T-helper 22 cell (primary cell): Measurements from ENCODE around the gene DPH7.
"Not testable (repeated sequence)": the region's sequence is repeated elsewhere in the genome, so short reads cannot be mapped to it uniquely, and the experiment has no call there.

Experiments
- DNase-seq: peaks from one replicate; pipeline ENCODE4 v3.0.0-alpha.2; 2020; ENCODE audit warnings: low read depth

The DPH7 gene

DNA sequence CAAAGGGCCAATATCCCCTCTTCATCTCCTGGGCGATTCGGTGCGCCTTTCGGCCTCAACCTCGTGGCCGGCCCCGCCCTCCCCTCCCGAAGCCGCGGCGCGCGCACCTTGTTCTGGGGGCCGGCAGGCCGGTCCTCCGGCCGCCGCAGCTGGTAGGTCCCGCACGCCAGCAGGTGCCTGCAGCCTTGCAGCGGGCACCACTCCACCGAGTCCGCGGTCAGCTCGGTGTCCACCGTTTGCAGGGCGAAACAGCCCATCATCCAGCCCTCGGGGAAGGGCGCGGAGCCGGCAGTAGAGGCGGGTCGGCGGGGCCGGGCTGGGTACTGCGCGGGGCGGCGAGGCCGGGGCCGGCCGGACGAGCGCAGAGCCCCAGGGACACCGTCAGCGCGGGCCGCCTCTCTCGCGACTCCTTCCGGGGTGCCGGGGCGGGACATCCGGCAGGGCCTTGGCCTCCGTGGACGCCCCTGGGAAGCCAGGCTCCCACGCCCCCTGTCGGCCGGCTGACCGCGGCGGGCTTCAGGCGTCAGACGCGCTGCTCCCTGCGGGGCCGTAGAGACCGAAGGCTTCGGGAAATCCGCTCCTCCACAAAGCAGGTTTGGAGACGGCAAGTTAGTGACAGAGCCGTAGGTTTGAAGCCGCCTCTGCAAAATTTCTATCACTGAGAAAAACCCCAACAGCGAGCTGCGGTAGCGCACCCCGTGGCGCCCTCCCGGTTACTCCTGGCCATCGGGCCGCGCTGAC is at the start of gene DPH7:
DPH7 (minus strand) TSS at position 408 of the 741 bp plus-strand sequence; CDS start at position 260, 148 bp downstream.
- DNase-seq = peak; percentile 89

DNA sequence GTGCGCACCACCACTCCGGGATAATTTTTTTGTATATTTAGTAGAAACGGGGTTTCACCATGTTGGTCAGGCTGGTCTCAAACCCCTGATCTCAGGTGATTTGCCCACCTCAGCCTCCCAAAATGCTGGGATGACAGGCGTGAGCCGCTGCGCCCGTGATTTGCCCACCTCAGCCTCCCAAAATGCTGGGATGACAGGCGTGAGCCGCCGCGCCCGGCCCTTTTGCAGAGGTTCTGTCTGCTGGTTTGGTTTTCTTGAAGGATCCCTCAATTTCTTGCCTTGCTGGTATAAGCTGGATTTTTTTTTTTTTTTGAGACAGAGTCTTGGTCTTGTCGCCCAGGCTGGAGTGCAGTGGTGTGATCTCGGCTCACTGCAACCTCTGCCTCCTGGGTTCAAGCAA is 48.7 kb upstream of the DPH7 start:
- DNase-seq = not testable (repeated sequence)

DNA sequence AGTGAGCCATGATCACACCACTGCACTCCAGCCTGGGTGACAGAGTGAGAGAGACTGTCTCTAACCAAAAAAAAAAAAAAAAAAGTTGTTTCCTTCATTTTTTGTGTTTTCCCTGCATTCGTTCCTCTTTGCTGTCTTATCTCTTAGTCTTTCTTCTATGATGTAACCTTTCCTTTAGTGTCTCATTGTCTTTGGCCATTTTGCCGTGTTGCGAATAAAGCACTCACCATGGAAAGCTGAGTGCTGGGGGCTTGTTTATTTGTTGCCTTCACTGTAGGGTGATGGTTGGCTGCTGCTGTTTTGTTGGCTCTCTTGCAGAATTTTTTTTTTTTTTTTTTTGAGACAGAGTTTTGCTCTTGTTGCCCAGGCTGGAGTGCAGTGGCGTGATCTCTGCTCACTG is 47.7 kb upstream of the DPH7 start:
- no peak for DNase-seq

DNA sequence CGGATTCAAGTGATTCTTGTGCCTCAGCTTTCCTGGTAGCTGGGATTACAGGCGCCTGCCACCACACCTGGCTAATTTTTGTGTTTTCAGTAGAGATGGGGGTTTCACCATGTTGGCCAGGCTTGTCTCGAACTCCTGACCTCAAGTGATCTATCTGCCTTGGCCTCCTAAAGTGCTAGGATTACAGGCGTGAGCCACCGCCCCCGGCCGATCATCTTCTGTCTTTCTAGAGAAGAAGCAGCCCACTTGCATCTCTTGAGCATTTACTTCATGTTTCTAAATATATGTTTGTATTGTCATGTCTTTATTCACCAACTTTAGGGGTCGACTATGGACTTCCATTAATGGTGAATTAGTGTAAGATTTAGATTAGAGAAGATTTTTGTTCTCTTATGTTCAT is 43.5 kb upstream of the DPH7 start:
- DNase-seq = not testable (repeated sequence)

DNA sequence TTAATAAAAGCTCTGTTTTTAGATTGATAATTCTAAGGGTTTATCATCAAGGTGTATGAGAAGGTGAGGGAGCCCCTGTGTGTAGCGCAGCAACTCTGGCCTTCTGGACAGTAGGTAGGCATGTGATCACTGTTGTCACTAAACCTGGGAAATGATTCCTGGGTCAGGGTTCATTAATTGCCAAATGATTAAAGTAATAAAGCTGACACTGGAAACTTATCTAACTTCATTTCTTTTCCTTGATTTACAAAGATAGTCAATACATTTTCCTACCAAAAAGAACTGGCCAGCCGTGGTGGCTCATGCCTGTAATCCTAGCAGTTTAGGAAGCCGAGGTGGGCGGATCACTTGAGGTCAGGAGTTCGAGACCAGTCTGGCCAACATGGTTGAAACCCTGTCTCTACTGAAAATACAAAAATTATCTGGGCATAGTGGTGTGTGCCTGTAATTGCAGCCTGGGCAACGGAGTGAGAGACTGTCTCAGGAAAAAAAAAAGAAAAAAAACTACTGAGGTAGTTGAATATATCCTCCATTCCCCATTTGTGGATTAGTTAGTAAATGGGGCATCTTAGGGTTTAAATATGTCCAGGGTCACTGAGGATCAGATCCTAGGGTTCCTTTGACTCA is 42.5 kb upstream of the DPH7 start:
- no peak for DNase-seq

DNA sequence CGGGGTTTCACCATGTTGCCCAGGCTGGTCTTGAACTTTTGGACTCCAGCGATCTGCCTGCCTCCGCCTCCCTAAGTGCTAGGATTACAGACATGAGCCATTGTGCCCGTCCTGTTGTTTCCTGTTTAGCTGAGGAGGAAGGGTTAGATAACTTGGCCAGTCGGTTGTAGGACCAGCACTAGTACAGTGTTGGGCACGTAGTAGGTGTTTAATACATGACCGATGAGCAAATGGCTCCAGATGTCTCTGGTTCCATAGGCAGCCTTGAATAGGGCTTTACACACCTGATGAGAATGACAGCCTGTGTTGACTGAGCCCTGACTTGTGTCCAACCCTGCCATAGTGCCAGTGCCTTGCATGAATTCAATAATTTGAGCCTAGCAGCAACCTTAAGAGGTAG is 41.9 kb upstream of the DPH7 start:
- no peak for DNase-seq

DNA sequence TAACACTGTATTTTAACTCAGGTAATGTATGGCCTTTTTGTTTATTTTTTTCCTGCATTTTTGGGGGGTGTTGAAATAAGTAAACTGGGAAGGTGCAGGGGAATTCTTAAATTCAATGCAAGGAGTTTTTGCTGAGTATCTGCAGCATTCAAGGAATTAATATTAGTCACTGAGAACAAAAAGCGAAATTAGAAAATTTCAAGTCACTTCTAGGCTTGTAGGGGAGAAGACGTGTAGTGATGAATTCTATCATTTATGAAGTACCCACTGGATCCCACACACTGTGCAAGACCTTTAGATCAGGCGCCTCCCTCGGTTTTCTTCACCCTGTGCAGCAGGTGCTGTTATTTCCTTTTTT is 41.3 kb upstream of the DPH7 start:
- no peak for DNase-seq

DNA sequence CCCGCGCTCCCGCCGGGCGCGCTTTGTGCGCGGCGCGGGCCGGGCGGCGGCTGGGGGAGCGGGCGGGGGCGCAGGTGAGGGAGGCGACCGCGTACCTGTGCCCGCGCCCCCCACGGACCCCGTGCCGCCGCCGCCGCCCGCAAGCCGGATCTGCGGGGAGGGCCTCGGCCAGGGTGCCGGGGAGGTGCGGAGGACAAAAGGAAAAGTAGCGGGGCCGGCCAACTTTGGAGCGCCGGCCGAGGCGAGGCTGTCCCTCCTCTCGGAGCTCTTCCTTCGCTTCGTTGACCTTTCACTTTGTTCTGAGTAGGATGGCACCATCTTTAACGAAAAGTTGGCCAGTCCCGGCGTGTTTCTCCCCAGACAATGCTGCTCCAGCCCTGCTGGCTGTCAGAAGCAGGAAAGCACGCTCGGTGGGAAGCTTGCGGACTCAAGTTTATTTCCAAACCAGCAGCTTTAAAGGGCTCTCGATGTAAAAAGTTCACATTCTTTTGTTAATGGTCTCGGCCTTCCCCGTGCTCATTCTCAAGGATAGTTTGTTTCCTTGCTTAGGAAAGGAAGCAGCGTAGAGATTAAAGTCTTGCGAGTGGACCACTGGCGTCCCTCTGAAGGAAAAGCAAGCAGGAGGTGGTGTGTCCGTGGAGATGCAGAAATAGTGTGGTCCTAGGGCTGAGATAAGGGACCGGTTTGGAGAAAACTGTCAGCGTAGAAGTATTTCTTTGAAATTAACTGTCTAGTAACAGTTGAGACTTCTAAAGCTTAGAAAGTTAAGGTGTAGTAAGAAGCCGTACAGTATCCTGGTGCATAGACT is 40.7 kb upstream of the DPH7 start:
- DNase-seq = no peak

DNA sequence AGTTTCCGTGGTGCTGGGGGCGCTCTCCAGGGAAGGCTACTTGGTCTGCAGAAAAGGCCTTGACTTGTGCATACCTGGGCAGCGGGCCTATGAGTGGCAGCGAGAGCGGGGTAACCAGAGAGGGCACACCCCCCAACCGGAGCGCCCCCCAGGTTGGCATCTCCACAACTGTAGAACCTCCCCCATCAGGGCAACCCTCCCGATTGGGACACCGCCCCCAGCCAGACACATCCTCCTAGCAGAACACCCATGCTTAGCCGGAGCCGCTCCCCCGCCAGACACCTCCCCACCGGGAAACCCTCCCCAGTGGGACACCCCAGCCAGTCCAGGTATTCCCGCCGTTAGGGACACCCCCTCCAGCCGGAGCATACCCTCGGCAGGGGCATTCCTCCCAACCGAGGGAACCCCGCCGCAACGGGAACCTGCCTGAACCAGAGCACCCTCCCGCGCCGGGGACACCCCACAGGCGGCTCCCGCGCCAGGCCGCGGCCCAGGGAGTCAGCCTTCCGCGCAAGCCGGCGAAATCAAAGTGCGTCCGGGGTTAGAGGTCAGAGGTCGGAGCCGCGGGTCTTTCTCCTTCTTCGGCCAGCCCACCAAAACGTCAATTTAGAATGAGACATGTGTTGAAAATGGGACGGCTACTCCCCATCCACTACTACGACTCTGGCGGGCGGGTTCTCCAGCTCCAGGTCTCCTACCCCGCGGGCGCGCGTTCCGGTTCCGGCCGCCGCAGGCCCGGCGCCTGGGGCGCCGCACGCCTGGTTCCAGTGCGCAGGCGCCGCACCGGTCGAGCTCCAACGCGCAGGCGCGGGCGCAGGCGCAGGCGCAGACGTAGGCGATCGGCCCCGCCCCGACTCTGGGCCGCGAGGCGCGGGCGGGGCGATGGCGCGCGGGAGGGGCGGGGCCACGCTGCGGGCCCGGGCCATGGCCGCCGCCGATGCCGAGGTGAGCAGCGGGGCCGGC is 39.7 kb upstream of the DPH7 start, which contains the start of gene EHMT1:
EHMT1 (plus strand) TSS at position 901 of the 963 bp plus-strand sequence; CDS start at position 925, 24 bp downstream.
- DNase-seq = peak; percentile 75

DNA sequence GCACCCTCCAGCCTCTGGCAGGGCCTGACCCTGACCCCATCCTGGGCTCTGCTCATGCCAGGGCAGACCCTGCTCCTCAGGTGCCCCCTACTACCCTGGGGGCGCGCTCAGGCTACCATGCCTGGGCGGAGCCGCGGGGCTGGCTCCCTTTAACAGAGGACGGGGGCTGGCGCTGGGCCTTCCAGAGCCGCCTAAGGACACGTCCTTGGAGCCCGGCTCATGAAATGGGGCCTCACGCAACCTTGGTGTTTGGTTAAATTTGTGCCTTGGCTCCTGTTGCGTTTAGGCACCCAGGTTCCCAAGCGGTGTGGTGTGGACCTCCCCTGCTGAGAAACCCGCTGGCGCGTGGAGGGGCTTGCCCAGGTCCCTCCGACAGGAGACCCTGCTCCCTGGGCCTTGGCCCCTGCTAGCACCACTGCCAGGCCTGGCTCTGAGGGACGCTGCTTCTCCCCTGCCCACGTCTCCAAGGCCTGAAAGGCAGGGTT is 36.7 kb upstream of the DPH7 start:
- DNase-seq = no peak

DNA sequence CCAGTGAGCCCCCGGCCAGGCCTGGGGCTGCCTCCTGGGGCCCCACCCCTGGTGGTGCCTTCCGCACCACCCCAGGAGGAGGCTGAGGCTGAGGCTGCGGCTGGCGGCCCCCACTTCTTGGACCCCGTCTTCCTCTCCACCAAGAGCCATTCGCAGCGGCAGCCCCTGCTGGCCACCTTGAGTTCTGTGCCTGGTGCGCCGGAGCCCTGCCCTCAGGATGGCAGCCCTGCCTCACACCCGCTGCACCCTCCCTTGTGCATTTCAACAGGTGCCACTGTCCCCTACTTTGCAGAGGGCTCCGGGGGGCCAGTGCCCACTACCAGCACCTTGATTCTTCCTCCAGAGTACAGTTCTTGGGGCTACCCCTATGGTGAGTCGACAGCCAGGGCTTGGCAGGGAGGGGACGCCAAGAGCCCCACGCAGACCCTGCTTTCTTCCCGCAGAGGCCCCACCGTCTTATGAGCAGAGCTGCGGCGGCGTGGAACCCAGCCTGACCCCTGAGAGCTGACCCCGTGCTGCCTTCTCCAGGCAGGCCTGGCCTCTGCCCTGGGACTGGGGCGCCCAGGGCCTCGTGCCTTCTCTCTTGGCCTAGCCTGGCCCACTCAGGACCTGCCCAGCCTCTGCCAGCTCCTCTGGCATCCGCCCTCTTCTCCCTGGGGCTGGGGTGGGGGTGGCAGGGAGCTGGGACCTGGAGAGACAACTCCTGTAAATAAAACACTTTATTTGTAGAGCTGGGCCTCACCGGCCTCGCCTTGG is 36.1 kb upstream of the DPH7 start:
- DNase-seq = no peak

DNA sequence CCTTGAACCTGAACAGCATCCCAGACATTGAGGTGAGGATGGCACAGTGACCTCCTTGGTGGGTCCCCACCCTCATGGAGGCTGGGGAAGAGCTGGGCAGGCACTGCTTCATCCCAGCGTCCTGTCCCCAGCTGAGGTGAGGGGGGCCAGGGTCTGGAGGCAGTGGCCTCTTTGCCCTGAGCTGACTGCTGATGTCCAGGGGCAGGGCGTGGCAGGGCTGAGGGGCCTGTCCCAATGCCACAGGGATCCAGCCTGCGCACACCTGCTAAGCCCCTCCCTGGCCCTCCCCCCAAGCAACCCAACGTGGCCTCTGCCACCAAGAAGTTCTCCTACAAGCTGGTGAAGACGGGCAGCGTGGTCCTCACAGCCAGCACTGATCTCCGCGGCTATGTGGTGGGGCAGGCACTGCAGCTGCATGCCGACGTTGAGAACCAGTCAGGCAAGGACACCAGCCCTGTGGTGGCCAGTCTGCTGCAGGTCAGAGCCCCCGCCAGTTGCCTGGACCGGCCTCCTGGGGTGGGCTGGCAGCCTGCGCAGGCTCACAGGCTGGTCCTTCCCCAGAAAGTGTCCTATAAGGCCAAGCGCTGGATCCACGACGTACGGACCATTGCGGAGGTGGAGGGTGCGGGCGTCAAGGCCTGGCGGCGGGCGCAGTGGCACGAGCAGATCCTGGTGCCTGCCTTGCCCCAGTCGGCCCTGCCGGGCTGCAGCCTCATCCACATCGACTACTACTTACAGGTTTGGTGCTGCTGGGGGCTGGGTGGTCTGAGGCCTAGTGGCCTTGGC is 35.2 kb upstream of the DPH7 start:
- DNase-seq = no peak

DNA sequence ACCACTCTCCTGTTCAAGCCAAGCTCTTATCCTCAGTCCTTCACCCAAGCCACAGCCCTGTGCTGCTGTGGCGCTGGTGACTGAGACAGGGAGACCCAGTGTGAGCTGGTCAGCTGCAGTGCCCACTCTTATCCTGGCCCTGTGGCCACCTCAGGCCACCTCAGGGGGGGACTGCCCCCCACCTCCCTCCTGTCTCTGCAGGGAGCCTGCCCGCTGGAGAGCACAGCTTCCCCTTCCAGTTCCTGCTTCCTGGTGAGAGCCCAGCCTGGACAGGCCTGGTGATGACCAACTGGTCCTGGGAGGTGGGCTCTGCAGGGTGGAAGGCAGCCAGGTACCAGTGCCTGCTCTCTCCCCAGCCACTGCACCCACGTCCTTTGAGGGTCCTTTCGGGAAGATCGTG is 34.5 kb upstream of the DPH7 start:
- DNase-seq = no peak

DNA sequence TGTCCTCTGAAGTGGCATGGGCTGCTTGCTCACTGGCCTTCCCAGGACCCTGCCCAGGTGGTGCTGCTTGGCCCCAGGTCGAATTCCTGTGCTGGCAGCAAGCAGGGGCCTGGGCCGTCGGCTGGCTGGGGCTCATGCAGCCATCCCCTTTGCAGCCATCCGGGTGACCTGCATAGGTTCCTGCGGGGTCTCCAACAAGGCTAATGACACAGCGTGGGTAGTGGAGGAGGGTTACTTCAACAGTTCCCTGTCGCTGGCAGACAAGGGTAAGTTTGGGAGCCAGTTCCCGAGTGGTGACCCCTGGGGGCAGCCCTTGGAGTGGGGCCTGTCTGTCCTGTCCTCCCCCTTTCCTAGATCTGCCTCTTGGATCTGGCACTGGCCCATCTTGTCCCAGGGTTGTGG is 34.0 kb upstream of the DPH7 start:
- DNase-seq = no peak

DNA sequence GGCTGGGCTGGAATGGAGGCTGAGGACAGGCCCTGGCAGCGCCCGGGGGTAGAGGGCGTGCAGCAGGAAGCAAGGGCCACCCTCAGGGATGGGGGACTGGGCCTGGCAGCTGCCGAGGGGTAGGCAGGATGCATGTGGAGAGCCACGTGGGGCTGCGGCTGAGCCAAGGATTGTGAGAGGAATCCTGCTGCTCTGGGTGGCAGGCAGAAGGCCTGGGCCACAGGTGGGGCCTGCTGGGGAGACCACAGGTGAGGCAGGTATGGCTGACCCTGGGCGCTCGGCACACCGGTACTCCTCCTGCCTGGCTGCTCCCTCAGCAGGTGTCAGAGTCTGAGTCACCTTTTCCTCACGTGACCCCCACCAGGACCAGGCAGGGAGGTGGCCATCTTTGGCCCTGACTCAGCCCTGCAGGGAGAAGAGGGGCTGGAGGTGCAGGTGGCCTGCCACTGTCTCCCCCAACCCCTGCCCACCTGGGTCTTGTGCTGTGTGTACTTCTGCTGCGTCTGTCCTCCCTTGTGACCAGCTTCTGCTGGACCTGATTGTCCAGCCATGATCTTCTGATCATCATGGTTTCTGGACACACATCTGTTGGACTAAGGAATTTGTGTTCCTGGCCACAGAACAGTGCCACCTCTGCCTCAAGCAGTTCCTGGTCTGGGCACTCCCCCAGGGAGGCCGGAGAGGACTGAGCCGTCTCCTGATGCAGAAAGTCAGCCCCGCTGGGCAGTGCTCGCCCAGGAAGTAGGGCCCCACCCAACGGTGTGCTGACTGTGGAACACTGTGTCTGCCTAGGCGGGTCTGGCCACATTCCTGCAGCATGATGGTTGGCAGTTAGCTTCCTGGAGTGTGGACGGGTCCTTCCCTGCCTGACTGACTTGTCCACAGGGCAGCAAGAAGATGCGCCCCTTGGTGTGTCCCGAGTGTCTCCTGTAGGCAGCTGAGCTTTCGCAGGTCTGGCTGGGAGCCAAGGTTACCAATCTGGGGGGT is 33.2 kb upstream of the DPH7 start:
- no peak for DNase-seq

DNA sequence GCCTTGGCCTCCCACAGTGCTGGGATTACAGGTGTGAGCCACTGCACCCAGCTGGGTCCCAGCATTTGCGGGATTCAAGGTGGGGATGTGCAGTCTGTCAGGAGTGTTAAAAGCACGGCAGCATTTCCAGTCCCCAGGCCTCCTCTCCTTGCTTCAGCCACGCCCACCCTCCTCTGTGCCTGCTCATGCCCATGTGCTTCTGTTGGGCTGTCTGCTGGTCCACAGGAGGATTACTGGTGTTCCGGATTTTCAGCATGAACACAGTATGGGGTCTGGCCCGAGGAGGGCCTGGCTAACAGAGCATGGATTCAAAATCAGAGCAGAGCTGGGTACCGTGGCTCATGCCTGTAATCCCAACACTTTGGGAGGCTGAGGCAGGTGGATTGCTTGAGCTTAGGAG is 32.2 kb upstream of the DPH7 start:
- no peak for DNase-seq

DNA sequence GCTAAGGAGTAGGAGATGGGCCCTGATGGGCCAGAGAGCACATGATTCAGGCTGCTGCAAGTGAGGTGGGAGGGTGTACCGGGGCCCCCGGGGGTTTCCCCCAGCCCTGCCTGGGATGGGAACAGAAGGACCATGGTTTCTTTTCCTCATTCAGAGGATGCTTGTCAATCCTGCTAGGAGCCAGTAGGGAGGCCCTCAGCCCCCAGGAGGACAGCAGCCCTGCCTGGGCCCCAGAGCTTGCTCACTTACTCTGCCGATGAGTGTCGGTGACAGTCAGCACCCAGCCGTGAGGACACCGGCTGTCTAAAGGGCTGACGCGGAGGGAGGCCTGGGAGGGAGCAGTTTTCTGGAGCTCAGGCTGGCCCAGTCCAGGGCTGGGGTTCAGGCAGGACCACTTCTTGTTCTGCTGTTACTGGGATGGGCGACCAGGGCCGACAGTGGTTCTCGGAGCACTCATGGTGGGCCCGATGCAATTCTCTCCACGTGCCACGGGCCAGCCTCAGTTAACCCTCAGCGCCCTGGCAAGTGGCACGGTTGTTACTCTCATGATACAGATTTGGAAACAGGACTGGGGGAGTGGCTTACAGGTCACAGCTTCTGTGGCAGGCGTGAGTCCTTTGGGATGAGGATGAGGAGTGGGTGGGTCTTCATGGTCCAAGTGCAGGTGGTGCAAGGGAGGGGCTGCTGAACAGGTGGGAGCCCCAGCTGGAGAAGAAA is 28.6 kb upstream of the DPH7 start:
- no peak for DNase-seq

DNA sequence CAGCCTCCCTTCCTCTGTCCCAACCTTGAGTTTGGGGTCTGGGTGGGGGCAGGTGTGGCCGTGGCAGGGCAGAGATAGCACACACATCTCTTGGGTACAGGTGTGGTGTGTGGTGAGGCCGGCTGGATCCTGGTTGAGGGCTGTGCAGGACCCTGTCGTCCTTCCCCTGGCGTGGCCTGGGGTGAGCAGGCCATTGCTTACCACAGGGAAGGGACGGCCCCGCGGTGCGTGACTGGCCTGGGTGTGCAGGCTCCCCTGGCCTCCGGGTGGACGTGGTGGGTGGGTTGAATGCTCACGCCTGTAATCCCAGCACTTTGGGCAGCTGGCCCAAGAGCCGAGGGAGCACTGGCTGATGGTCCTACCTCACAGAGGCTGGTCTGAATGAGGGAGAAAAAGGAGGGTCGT is 28.0 kb upstream of the DPH7 start:
- DNase-seq = no peak
